Mononuclear cell (primary cell): ENCODE measurements around the gene TBC1D30. TPM values are rescaled to one million over a fixed set of nuclear protein-coding genes. Genes with fewer than 3 reads are reported as not detected.
"Not testable (repeated sequence)": the region's sequence is repeated elsewhere in the genome, so short reads cannot be mapped to it uniquely, and the experiment has no call there.

ENCODE experiments used
- H3K27me3 ChIP-seq: 2 replicates; pipeline ENCODE4 v1.6.0; 2011; ENCODE audit warnings: low read length, control low read depth; ENCODE audit not compliant: insufficient read depth
- H3K4me1 ChIP-seq: 2 replicates; pipeline ENCODE4 v1.5.1; 2011; ENCODE audit warnings: mild to moderate bottlenecking, low read length, control low read depth; ENCODE audit not compliant: insufficient read depth
- H3K4me3 ChIP-seq: 2 replicates; pipeline ENCODE4 v1.5.1; 2011; ENCODE audit warnings: mild to moderate bottlenecking, low read length, moderate library complexity
- H3K9me3 ChIP-seq: 2 replicates; pipeline ENCODE4 v1.5.1; 2011; ENCODE audit warnings: low read depth, mild to moderate bottlenecking, control low read depth, low read length
- total RNA-seq: library from RNA; depleted of rRNA; stranded (reverse); fragments of >200 nt; gene quantifications from one replicate; pipeline ENCODE4 v1.2.3, GENCODE V29; 2012

TBC1D30 gene
- total RNA-seq: 2.4 TPM

GRCh38 chr12:64824500-64825142 is at the start of gene TBC1D30:
Gene TBC1D30 (plus strand): TSS chr12:64824647. CDS start chr12:64824880, 233 bp downstream.
- Histone ChIP-seq H3K27me3 (peaks cover 75% of the 10 kb centered on the region), H3K4me3 (peak within 1 kb of the TSS; percentile 13), H3K9me3 (peaks cover 6% of the 10 kb centered on the region), H3K4me1 (peaks cover 25% of the 10 kb centered on the region)

DNA sequence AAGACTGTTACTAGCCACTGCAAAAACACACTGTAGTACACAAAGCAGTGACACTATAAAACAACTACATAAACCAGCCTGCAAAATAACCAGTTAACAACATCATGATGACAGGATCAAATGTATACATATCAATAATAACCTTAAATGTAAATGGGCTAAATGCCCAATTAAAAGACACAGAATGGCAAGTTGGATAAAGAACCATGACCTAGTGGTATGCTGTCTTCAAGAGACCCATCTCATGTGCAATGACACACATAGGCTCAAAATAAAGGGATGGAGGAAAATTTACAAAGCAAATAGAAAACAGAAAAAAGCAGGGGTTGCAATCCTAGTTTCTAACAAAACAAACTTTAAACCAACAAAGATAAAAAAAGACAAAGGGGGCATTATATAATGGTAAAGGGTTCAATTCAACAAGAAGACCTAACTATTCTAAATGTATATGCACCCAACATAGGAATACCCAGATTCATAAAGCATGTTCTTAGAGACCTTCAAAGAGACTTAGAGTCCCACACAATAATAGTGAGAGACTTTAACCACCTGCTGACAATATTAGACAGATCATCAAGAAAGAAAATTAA is 49.2 kb upstream of the TBC1D30 start:
- Histone ChIP-seq H3K27me3 (peaks cover 47% of the 10 kb centered on the region), H3K9me3 (peaks cover 16% of the 10 kb centered on the region)
- H3K4me1 ChIP-seq, H3K4me3 ChIP-seq: not testable (repeated sequence)

DNA sequence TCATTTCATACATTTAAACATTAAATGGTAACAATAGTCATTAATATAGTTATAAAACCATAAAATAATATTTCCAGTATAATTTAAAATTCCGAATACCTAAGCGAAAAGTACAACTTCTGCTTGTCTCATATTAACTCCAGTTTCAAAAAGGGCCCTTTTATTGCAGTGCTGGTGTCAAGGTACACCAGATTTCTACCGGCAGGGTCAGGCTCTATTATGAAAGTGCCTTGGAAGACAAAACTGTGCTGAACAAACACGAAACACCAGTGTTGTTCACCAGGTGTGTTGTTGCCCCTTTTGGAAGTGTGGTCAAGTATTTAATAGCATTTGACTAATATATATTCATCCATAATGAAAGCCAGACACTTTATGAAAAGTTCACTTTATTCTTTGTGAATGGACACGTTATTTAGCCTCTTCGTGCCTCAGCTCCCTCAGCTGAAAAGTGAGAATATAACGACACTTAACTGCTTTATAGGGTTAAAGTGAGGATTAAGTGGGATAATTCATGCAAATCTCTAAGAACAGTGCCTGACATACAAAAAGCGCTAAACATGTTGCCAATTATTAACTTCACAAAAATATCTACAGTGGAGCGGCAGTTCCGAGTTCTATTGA is 45.0 kb upstream of the TBC1D30 start:
- no peak overlapping the region for H3K4me3 ChIP-seq
- peaks cover 28% of the 10 kb centered on the region for H3K4me1 ChIP-seq
- peaks cover 78% of the 10 kb centered on the region for H3K27me3 ChIP-seq
- peaks cover 16% of the 10 kb centered on the region for H3K9me3 ChIP-seq

GRCh38 chr12:64780132-64780530 is 44.3 kb upstream of the TBC1D30 start:
- Histone ChIP-seq H3K4me1 (peaks cover 28% of the 10 kb centered on the region), H3K27me3 (peaks cover 83% of the 10 kb centered on the region), H3K9me3 (peaks cover 14% of the 10 kb centered on the region), H3K4me3 (peak overlapping the region; percentile 45)

- Histone ChIP-seq H3K4me3 (peak overlapping the region; percentile 45), H3K9me3 (peaks cover 8% of the 10 kb centered on the region), H3K4me1 (peaks cover 28% of the 10 kb centered on the region), H3K27me3 (peaks cover 81% of the 10 kb centered on the region)
Observed at GRCh38 chr12:64780531-64781279, 43.7 kb upstream of the TBC1D30 start.

DNA sequence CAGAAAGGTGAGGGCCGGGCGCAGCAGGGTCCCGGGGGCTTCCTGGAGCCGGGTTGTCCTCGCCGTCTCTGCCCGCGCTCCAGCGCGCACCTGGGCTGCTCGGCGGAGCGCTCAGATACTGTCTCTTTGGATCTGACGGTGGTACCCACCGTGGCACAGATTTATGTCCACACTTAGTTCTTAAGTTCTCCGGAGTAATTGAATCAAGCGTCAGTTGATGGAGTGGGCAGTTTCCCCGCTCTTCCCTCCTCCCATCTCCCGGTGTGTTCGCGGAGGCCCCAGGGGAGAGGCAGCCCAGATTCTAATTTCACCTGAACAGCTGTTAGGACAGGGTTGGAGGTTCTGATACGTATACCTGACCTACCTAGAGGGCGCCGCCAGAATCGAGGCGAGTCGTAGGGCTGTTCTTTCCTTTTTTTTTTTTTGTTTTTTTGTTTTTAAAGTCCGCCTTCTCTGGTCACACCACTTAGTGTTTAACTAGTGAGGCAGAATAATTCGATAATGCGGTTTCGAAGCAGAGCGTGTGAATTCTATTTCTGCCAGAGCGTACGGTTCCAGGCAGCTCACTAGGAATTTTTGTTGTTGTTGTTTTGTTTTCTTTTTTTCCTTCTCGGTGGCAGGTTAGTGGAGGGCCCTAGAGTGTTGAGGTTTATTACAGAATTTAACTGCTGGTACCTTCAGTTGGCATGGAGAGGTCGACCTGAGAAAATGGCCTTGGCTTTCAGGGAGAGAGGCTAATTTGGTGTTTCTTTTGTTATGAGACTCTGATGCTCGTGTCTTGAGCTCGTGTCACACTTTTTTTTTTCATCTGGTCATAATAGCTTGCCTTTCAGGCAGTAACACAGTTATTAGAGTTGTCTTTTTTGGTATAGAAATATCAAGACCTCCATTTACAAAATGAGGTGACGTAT is 42.9 kb upstream of the TBC1D30 start:
- Histone ChIP-seq H3K9me3 (peaks cover under 1% of the 10 kb centered on the region), H3K4me3 (peak overlapping the region; percentile 45), H3K27me3 (peaks cover 73% of the 10 kb centered on the region), H3K4me1 (peaks cover 28% of the 10 kb centered on the region)

- peaks cover 28% of the 10 kb centered on the region for H3K4me1 ChIP-seq
- H3K27me3 ChIP-seq: peaks cover 66% of the 10 kb centered on the region
- H3K4me3 ChIP-seq: no peak overlapping the region
- H3K9me3 ChIP-seq: no peaks in the 10 kb centered on the region
Observed at GRCh38 chr12:64782191-64782876, 42.1 kb upstream of the TBC1D30 start.

- H3K4me3 ChIP-seq: no peak overlapping the region
- H3K27me3 ChIP-seq: peaks cover 41% of the 10 kb centered on the region
- H3K9me3 ChIP-seq: no peaks in the 10 kb centered on the region
- peaks cover 20% of the 10 kb centered on the region for H3K4me1 ChIP-seq
Observed at GRCh38 chr12:64785838-64786237, 38.6 kb upstream of the TBC1D30 start.

DNA sequence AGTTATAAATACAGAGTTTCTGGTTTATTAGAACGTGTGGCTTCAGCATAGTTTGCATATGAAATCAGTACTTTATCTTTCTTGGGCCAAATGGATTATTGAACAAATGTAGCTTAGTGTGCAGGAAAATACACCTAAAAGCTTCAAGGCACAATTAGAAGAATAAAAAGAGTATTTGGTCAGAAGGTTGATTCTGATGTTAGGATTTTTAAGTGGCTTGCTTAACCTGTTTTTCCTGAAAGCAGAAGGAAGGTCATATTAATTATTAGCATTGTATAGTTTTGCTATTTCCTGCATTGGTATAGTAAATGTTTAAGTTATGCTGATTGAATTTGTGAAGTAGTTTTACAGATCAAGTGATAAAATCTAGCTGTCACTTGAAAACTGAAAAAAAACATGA is 34.3 kb upstream of the TBC1D30 start:
- no peak overlapping the region for H3K4me3 ChIP-seq
- no peaks in the 10 kb centered on the region for H3K9me3 ChIP-seq
- H3K4me1 ChIP-seq: no peaks in the 10 kb centered on the region
- H3K27me3 ChIP-seq: peaks cover 3% of the 10 kb centered on the region

DNA sequence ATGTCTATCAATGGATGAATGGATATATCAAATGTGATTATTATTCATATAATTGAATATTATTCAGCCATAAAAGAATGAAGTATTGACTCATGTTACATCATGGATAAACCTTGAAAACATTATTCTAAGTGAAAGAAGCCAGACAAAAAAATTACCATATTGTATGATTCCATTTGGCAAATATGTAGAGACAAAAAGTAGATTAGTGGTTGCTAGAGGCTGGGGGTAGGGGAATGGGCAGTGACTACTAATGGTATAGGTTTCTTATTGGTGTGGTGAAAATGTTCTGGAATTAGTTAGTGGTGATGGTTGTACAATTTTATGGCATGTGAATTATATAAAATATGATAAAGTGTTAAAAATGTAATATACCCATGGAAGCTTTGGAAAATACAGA is 33.4 kb upstream of the TBC1D30 start:
- H3K4me3 ChIP-seq: no peak overlapping the region
- H3K9me3 ChIP-seq: no peaks in the 10 kb centered on the region
- no peaks in the 10 kb centered on the region for H3K27me3 ChIP-seq
- no peaks in the 10 kb centered on the region for H3K4me1 ChIP-seq

DNA sequence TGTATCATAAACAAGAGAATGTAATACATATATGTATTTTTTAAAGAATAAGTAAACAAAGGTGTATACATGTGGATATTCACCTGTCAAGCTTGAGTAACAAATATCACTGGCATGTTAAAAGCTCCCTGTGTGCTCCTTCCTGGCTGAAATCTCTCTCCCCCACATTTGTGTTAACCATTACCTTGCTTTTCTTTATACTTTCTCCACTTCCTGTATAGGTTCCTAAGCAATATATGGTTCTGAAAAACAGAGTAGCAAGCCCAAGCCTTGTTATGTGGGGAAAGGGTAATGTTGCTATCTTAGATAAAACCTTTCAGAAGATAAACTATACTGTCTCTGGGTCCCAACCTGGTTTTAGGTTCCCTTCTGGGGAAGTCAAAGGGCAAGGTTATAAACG is 32.3 kb upstream of the TBC1D30 start:
- no peaks in the 10 kb centered on the region for H3K4me1 ChIP-seq
- H3K4me3 ChIP-seq: no peak overlapping the region
- H3K9me3 ChIP-seq: no peaks in the 10 kb centered on the region
- no peaks in the 10 kb centered on the region for H3K27me3 ChIP-seq

GRCh38 chr12:64793610-64794009 is 30.8 kb upstream of the TBC1D30 start:
- Histone ChIP-seq H3K9me3 (no peaks in the 10 kb centered on the region), H3K27me3 (no peaks in the 10 kb centered on the region), H3K4me3 (no peak overlapping the region), H3K4me1 (no peaks in the 10 kb centered on the region)

DNA sequence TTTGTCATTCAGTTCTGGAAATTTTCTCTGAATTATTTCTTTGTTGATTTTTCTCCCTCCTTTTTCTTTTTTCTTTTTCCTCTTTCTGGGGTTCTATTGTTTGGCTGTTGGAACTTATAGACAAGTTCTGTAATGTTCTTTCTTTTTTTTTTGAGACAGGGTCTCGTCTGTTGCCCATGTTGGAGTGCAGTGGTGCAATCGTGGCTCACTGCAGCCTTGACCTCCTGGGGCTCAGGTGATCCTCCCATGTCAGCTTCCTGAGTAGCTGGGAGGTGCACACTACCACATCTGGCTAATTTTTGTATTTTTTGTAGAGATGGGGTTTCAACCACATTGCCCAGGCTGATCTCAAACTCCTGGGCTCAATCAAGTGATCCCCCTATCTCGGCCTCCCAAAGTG is 30.1 kb upstream of the TBC1D30 start:
- Histone ChIP-seq H3K9me3 (no peaks in the 10 kb centered on the region), H3K27me3 (no peaks in the 10 kb centered on the region), H3K4me1 (no peaks in the 10 kb centered on the region), H3K4me3 (no peak overlapping the region)
